ENCODE data around the gene PLOD1.
"Not testable (repeated sequence)": the region's sequence is repeated elsewhere in the genome, so short reads cannot be mapped to it uniquely, and the experiment has no call there.

Gene PLOD1

GRCh38 chr1:11912482-11913216, 21.9 kb upstream of the PLOD1 start:
- not testable (repeated sequence) for ATAC-seq

GRCh38 chr1:11913291-11913690, 21.2 kb upstream of the PLOD1 start:
- no peak for ATAC-seq
- no peak for TF ChIP-seq PATZ1 (CRISPR knock-in tag; IDR thresholded peaks at IDR 0.05; ENCODE audit: borderline replicate concordance)
- no peak for TF ChIP-seq RARB (CRISPR knock-in tag; IDR thresholded peaks at IDR 0.05)
- no peak for TF ChIP-seq ZC3H10 (CRISPR knock-in tag; IDR thresholded peaks at IDR 0.05)
- TF ChIP-seq ZFP3 (CRISPR knock-in tag; IDR thresholded peaks at IDR 0.05) = no peak
- TF ChIP-seq TCF4 (CRISPR knock-in tag; IDR thresholded peaks at IDR 0.05; ENCODE audit: borderline replicate concordance) = no peak
- TF ChIP-seq PPARA (CRISPR knock-in tag; IDR thresholded peaks at IDR 0.05; ENCODE audit: borderline replicate concordance) = no peak

GRCh38 chr1:11914024-11914423, 20.5 kb upstream of the PLOD1 start:
- no peak for ATAC-seq

GRCh38 chr1:11918799-11919519, 15.6 kb upstream of the PLOD1 start:
- TF ChIP-seq TSHZ2 (CRISPR knock-in tag; IDR thresholded peaks at IDR 0.05) (no peak), BACH2 (CRISPR knock-in tag; IDR thresholded peaks at IDR 0.05; ENCODE audit: borderline replicate concordance) (no peak), POU6F1 (CRISPR knock-in tag; IDR thresholded peaks at IDR 0.05; ENCODE audit: borderline replicate concordance, low read depth) (no peak)
- ATAC-seq = peak; percentile 98

More at GRCh38 chr1:11914024-11914423, 20.5 kb upstream of the PLOD1 start:
- TF ChIP-seq CREB5 (CRISPR knock-in tag; IDR thresholded peaks at IDR 0.05; ENCODE audit: low read depth) (no peak), SNAI2 (CRISPR knock-in tag; IDR thresholded peaks at IDR 0.05) (no peak), ZFP30 (CRISPR knock-in tag; IDR thresholded peaks at IDR 0.05) (no peak), ZNF70 (CRISPR knock-in tag; IDR thresholded peaks at IDR 0.05) (no peak), ZNF565 (CRISPR knock-in tag; conservative IDR thresholded peaks at IDR 0.05; ENCODE audit: low read depth) (no peak), GLIS3 (CRISPR knock-in tag; IDR thresholded peaks at IDR 0.05) (no peak), TOX (CRISPR knock-in tag; IDR thresholded peaks at IDR 0.05; ENCODE audit: borderline replicate concordance) (no peak), CSRNP3 (CRISPR knock-in tag; IDR thresholded peaks at IDR 0.05) (no peak), ISL1 (CRISPR knock-in tag; IDR thresholded peaks at IDR 0.05) (no peak), ARNTL (CRISPR knock-in tag; IDR thresholded peaks at IDR 0.05; ENCODE audit: borderline replicate concordance, low read depth) (no peak), ESRRG (CRISPR knock-in tag; IDR thresholded peaks at IDR 0.05) (no peak), ZC3H10 (CRISPR knock-in tag; IDR thresholded peaks at IDR 0.05) (no peak), ZNF8 (CRISPR knock-in tag; IDR thresholded peaks at IDR 0.05) (no peak), PPARA (CRISPR knock-in tag; IDR thresholded peaks at IDR 0.05; ENCODE audit: borderline replicate concordance) (no peak), BACH2 (CRISPR knock-in tag; IDR thresholded peaks at IDR 0.05; ENCODE audit: borderline replicate concordance) (no peak), TCF4 (CRISPR knock-in tag; IDR thresholded peaks at IDR 0.05; ENCODE audit: borderline replicate concordance) (no peak)

All from SK-N-SH treated with all-trans-retinoic acid at 6 μM for 48 hours (cell line).